K562 (cell line): ENCODE results near the gene PRF1. TPM values are rescaled to one million over a fixed set of nuclear protein-coding genes. Genes with fewer than 3 reads are reported as not detected.

ENCODE experiments used
- ARNT ChIP-seq, 2 experiments: fragments of 450-650 bp; IDR thresholded peaks; 2 replicates each; pipeline ENCODE4 v1.6.1; 2016; ENCODE audit warnings: mild to moderate bottlenecking in 1 of 2
- BRD4 ChIP-seq: fragments of 200-600 bp; sonication (generic); IDR thresholded peaks from 2 replicates; pipeline ENCODE4 v1.6.1; 2017; ENCODE audit warnings: inconsistent platforms
- CXXC5 ChIP-seq: fragments of 250-450 bp; sonication (Bioruptor Pico); IDR thresholded peaks from 2 replicates; pipeline ENCODE4 v1.8.0; 2022; ENCODE audit warnings: inconsistent platforms, mild to moderate bottlenecking, moderate library complexity
- EP400 ChIP-seq: fragments of 450-650 bp; IDR thresholded peaks from 2 replicates; pipeline ENCODE4 v1.6.1; 2017; ENCODE audit warnings: antibody characterized with exemption, mild to moderate bottlenecking, moderate library complexity
- ERF ChIP-seq: fragments of 450-650 bp; formaldehyde crosslinking; IDR thresholded peaks from 2 replicates; pipeline ENCODE4 v1.4.0; 2020; ENCODE audit warnings: mild to moderate bottlenecking, mixed read lengths
- KLF6 ChIP-seq: fragments of 250-450 bp; sonication (Bioruptor Pico); IDR thresholded peaks from 2 replicates; pipeline ENCODE4 v1.4.0; 2020; ENCODE audit warnings: mild to moderate bottlenecking, moderate library complexity, borderline replicate concordance
- LARP7 ChIP-seq: fragments of 450-650 bp; IDR thresholded peaks from 2 replicates; pipeline ENCODE4 v1.6.1; 2016
- MAX ChIP-seq: sonication (generic); formaldehyde crosslinking; IDR thresholded peaks from 2 replicates; pipeline ENCODE4 v1.9.0; 2022; ENCODE audit warnings: mild to moderate bottlenecking, missing genetic modification reagents
- NEUROD1 ChIP-seq: fragments of 150-350 bp; IDR thresholded peaks from 2 replicates; pipeline ENCODE4 v1.6.1; 2014; ENCODE audit warnings: borderline replicate concordance, low read length, low read depth; ENCODE audit not compliant: partially characterized antibody
- NR4A1 ChIP-seq, 2 experiments: fragments of 250-450 bp in 1 of 2; fragments of 450-650 bp in 1 of 2; sonication (Bioruptor Pico) in 1 of 2; IDR thresholded peaks; 2 replicates each; pipeline versions ENCODE4 v1.4.0 to v1.6.1; 2016 to 2020; ENCODE audit warnings: mild to moderate bottlenecking in 2 of 2, missing compliant biosample characterization in 1 of 2, missing genetic modification characterization in 1 of 2, moderate library complexity in 1 of 2
- PCBP1 ChIP-seq: fragments of 200-400 bp; formaldehyde crosslinking; IDR thresholded peaks from 2 replicates; pipeline ENCODE4 v1.6.1; 2018; ENCODE audit warnings: mild to moderate bottlenecking, low read depth, low read length; ENCODE audit not compliant: poor library complexity, severe bottlenecking
- PHB ChIP-seq: fragments of 250-450 bp; sonication (Bioruptor Pico); IDR thresholded peaks from 2 replicates; pipeline ENCODE4 v1.5.0; 2021
- PTRF ChIP-seq: fragments of 450-650 bp; IDR thresholded peaks from 2 replicates; pipeline ENCODE4 v1.6.1; 2016; ENCODE audit warnings: mild to moderate bottlenecking, missing genetic modification characterization, missing compliant biosample characterization
- RBBP5 ChIP-seq: fragments of 200-600 bp; sonication (generic); IDR thresholded peaks from 2 replicates; pipeline ENCODE4 v1.6.1; 2012; ENCODE audit warnings: borderline replicate concordance, mild to moderate bottlenecking, low read length, control low read depth, inconsistent platforms; ENCODE audit not compliant: insufficient read depth, poor library complexity, severe bottlenecking
- SIRT6 ChIP-seq: IDR thresholded peaks from one replicate; pipeline ENCODE4 v1.6.1; 2012; ENCODE audit warnings: low read depth, mild to moderate bottlenecking, control low read depth, inconsistent platforms, low read length, moderate library complexity
- SMAD1 ChIP-seq: fragments of 150-350 bp; IDR thresholded peaks from 2 replicates; pipeline ENCODE4 v1.6.1; 2014; ENCODE audit warnings: low read length, low read depth; ENCODE audit not compliant: partially characterized antibody
- SMARCC2 ChIP-seq: fragments of 450-650 bp; IDR thresholded peaks from 2 replicates; pipeline ENCODE4 v1.6.1; 2017; ENCODE audit warnings: antibody characterized with exemption, moderate library complexity, mild to moderate bottlenecking, low read depth
- SNRNP70 ChIP-seq: fragments of 200-400 bp; formaldehyde crosslinking; optimal IDR thresholded peaks from 2 replicates; pipeline ENCODE3; 2017; ENCODE audit warnings: low read depth, low read length
- ZNF184 ChIP-seq: sonication (generic); formaldehyde crosslinking; IDR thresholded peaks from 2 replicates; pipeline ENCODE4 v1.5.0; 2020; ENCODE audit warnings: missing genetic modification reagents
- ZNF263 ChIP-seq: sonication (generic); formaldehyde crosslinking; IDR thresholded peaks from 2 replicates; pipeline ENCODE4 v1.8.0; 2022; ENCODE audit warnings: mild to moderate bottlenecking, missing genetic modification reagents, borderline replicate concordance
- ZNF282 ChIP-seq: sonication (generic); formaldehyde crosslinking; IDR thresholded peaks from 2 replicates; pipeline ENCODE4 v1.8.1; 2023; ENCODE audit warnings: missing genetic modification reagents
- ZNF398 ChIP-seq: fragments of 250-450 bp; sonication (Bioruptor Pico); IDR thresholded peaks from 2 replicates; pipeline ENCODE4 v1.8.0; 2021; ENCODE audit warnings: moderate library complexity, mild to moderate bottlenecking, inconsistent platforms
- ZNF436 ChIP-seq: fragments of 250-450, 450-650 bp; sonication (Bioruptor Pico); formaldehyde crosslinking; IDR thresholded peaks from 2 replicates; pipeline ENCODE4 v1.7.0; 2020; ENCODE audit warnings: mild to moderate bottlenecking
- ZNF830 ChIP-seq: fragments of 250-450 bp; sonication (Bioruptor Pico); IDR thresholded peaks from 2 replicates; pipeline ENCODE4 v1.5.0; 2021; ENCODE audit warnings: mild to moderate bottlenecking
- polyA plus RNA-seq, 8 experiments: library from polyadenylated mRNA; depleted of rRNA in 4 of 8; stranded (reverse) in 5 of 8; unstranded in 3 of 8; fragments of >200 nt; fragmentation: Nextera tagmentation in 2 of 8; fragmentation: Illumina TruSeq in 1 of 8; extraction: Ambion mirVana in 2 of 8; extraction: Trizol in 1 of 8; gene quantifications; 2 replicates each; pipeline versions ENCODE4 v1.2.1 to v1.2.3, GENCODE V29; 2011 to 2014; ENCODE audit warnings: inconsistent platforms in 1 of 8, missing spikeins in 1 of 8
- total RNA-seq, 7 experiments: library from RNA; depleted of rRNA in 6 of 7; stranded (reverse); fragments of >200 nt in 6 of 7; fragmentation: Illumina TruSeq in 2 of 7; extraction: Trizol in 2 of 7; gene quantifications; 2 replicates each; pipeline versions ENCODE4 v1.2.1 to v1.2.3, GENCODE V29; 2011 to 2021; ENCODE audit warnings: low replicate concordance in 1 of 7
- TF ChIP-seq, protein P1 (sequence below): fragments of 450-650 bp; IDR thresholded peaks from 2 replicates; pipeline ENCODE4 v1.6.1; 2018; ENCODE audit warnings: mild to moderate bottlenecking, low read depth; ENCODE audit not compliant: partially characterized antibody

Gene PRF1
- total and polyA plus RNA-seq, 9 of the 15 experiments (the other 6 are each of a cell fraction or from before 2014, with no cell fraction given): 3.8 to 8.6 (median 6.3) TPM

DNA sequence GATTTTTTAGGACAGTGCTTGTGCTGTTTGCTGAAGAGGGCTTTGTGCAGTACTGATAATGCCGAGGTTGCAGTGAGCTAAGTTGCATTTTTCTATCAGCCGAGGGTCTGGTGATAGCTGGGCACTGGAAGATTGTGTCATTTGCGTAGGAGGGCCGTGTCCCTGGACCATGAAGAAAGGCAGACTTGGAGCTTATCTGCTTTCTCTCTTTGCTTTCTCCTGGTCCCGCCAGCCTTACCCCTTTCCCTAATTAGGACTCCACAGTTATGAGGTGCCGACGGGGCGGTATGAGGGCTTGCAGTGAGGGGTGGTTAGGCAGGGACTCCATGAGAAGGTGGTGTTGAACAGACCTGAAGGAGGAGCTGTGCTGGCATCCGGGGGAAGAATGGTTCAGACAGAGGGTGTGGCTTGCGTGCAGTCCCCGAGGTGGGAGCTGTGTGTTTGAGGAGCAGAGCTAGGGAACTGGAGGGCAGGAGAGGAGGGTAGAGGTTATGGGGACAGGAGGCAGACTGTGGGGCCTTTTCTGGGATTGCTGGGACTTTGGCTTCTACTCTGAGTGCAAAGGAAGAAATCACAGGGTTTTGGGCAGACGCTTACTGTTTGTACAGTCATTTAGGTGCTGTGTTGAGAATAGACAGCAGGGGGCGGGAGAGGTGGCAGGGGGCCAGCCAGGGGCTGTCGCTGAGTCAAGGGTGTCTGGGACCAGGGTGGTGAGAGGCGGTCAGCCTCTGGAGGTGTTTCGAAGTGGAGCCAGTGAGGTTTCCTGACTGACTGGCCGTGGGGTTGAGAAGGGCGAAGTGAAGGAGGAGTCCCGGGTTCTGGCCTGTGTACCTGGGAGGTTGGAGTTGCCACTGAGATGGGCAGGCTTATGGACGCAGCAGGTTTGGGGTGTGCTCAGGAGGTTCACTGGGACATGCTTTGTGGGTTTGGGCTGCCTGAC lies 43.4 kb downstream of the PRF1 start (continued):
- TF ChIP-seq, protein P1, sequence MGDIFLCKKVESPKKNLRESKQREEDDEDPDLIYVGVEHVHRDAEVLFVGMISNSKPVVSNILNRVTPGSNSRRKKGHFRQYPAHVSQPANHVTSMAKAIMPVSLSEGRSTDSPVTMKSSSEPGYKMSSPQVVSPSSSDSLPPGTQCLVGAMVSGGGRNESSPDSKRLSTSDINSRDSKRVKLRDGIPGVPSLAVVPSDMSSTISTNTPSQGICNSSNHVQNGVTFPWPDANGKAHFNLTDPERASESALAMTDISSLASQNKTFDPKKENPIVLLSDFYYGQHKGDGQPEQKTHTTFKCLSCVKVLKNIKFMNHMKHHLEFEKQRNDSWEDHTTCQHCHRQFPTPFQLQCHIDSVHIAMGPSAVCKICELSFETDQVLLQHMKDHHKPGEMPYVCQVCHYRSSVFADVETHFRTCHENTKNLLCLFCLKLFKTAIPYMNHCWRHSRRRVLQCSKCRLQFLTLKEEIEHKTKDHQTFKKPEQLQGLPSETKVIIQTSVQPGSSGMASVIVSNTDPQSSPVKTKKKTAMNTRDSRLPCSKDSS: no peak
- TF ChIP-seq ERF (CRISPR knock-in tag) (no peak), ARNT (IDR thresholded peaks at IDR 0.05) (peak in 1 of 2 experiments; percentile 66; a peak in 3 of 4 replicates), CXXC5 (0 out of 2 replicates have a peak, but pooled peaks have one; percentile 8), KLF6 (CRISPR knock-in tag) (peak; percentile 25; the same call in 1 of the 2 replicates), ZNF830 (0 out of 2 replicates have a peak, but pooled peaks have one; percentile 29), PHB (CRISPR knock-in tag) (no peak), RBBP5 (peak; percentile 88), MAX (CRISPR knock-in tag) (no peak), EP400 (no peak; the same call in 1 of the 2 replicates), ZNF263 (CRISPR knock-in tag) (no peak), BRD4 (0 out of 2 replicates have a peak, but pooled peaks have one; percentile 69), ZNF282 (CRISPR knock-in tag) (no peak), SMAD1 (peak; percentile 38), ZNF398 (CRISPR knock-in tag) (no peak), PTRF (tag) (no peak), NEUROD1 (peak; percentile 61), SIRT6 (no peak), ZNF184 (CRISPR knock-in tag) (no peak), PCBP1 (no peak), ZNF436 (CRISPR knock-in tag) (no peak), SNRNP70 (no peak), NR4A1 (CRISPR knock-in tag; IDR thresholded peaks at IDR 0.05) (no peak), NR4A1 (tag; IDR thresholded peaks at IDR 0.05) (peak; percentile 78), SMARCC2 (peak; percentile 91), LARP7 (no peak; the same call in 1 of the 2 replicates)
